Common myeloid progenitor, CD34-positive (primary cell): ENCODE measurements around the gene PCID2.
A peak's percentile ranks its signal among the peaks of the same experiment; 100 is the strongest.

ENCODE experiments used
- CTCF ChIA-PET: fragments of 350-600 bp; sonication (Branson Sonifier 250); formaldehyde crosslinking; loops from one replicate; lab custom pipeline; 2021; ENCODE audit warnings: antibody characterized with exemption; lab: Charles Lee
- POLR2A ChIA-PET: fragments of 350-600 bp; sonication (Branson Sonifier 250); formaldehyde crosslinking; loops from one replicate; lab custom pipeline; 2021; ENCODE audit warnings: antibody characterized with exemption; lab: Charles Lee
- DNase-seq, 3 donors: peaks; one replicate each; pipeline versions ENCODE4 v3.0.0 to v3.0.0-alpha.2; 2013
- H3K27ac ChIP-seq, 2 experiments: 1 replicate in 1 of 2; 2 replicates in 1 of 2; pipeline ENCODE4 v1.7.0; 2013; ENCODE audit warnings: inconsistent platforms in 2 of 2, low read length in 2 of 2, mild to moderate bottlenecking in 2 of 2, low read depth in 1 of 2, moderate library complexity in 1 of 2; ENCODE audit not compliant: severe bottlenecking in 2 of 2, insufficient read depth in 1 of 2, poor library complexity in 1 of 2
- H3K27me3 ChIP-seq, 5 experiments: replicated peaks in 2 of 5; 1 replicate in 3 of 5; 2 replicates in 2 of 5; pipeline versions ENCODE4 v1.6.1 to v1.7.0; 2013; ENCODE audit warnings: low read length in 4 of 5, mild to moderate bottlenecking in 2 of 5, moderate library complexity in 2 of 5, inconsistent platforms in 1 of 5; ENCODE audit not compliant: insufficient read depth in 5 of 5, control insufficient read depth in 4 of 5
- H3K36me3 ChIP-seq, 4 experiments: 1 replicate in 2 of 4; 2 replicates in 2 of 4; pipeline versions ENCODE4 v1.6.1 to v1.7.0; 2013; ENCODE audit warnings: low read length in 3 of 4, control low read depth in 1 of 4, mild to moderate bottlenecking in 1 of 4; ENCODE audit not compliant: control insufficient read depth in 4 of 4, insufficient read depth in 4 of 4
- H3K4me1 ChIP-seq, 4 experiments: 1 replicate in 3 of 4; 2 replicates in 1 of 4; pipeline versions ENCODE4 v1.6.1 to v1.7.1; 2013; ENCODE audit warnings: low read length in 3 of 4, mild to moderate bottlenecking in 3 of 4, control low read depth in 1 of 4, inconsistent platforms in 1 of 4, moderate library complexity in 1 of 4; ENCODE audit not compliant: control insufficient read depth in 4 of 4, insufficient read depth in 4 of 4; ENCODE audit errors: control extremely low read depth in 1 of 4
- H3K4me3 ChIP-seq, 7 experiments: 1 replicate in 4 of 7; 2 replicates in 3 of 7; pipeline versions ENCODE4 v1.5.1 to v1.7.0; 2013; ENCODE audit warnings: mild to moderate bottlenecking in 7 of 7, low read length in 6 of 7, moderate library complexity in 6 of 7, inconsistent platforms in 2 of 7, low read depth in 2 of 7, control low read depth in 1 of 7; ENCODE audit not compliant: insufficient read depth in 4 of 7, control insufficient read depth in 1 of 7; ENCODE audit errors: extremely low read depth in 1 of 7
- H3K9me3 ChIP-seq, 5 experiments: 1 replicate in 4 of 5; 2 replicates in 1 of 5; pipeline versions ENCODE4 v1.6.1 to v1.7.1; 2013; ENCODE audit warnings: low read length in 4 of 5, mild to moderate bottlenecking in 2 of 5, inconsistent platforms in 1 of 5, low read depth in 1 of 5, moderate library complexity in 1 of 5; ENCODE audit not compliant: control insufficient read depth in 4 of 5, insufficient read depth in 2 of 5; ENCODE audit errors: control extremely low read depth in 1 of 5
- WGBS: methylation state at CpG from one replicate; pipeline ENCODE4 v1.1.5; 2013; ENCODE audit not compliant: insufficient coverage; 5-methylcytosine and 5-hydroxymethylcytosine counted together

The PCID2 gene

GRCh38 chr13:113157206-113157928, 51.1 kb downstream of the PCID2 start:
- peaks cover 0 to 4% (median 2%) of the 10 kb centered on the region in 5 experiments for H3K9me3 ChIP-seq
- H3K4me1 ChIP-seq = peaks cover 3 to 29% (median 27%) of the 10 kb centered on the region in 4 experiments
- ChIA-PET CTCF (interaction anchor here (0.9 to 1.0 kb wide), 2 partner anchors 21 to 28 kb away, joined by 3 to 4 read pairs; no protein-coding TSS in a partner anchor), POLR2A (no interaction called here)
- H3K36me3 ChIP-seq = no peaks in the 10 kb centered on the region
- no peak for DNase-seq
- H3K4me3 ChIP-seq = no peak overlapping the region
- peaks cover 0 to 20% (median 0%) of the 10 kb centered on the region in 5 experiments for H3K27me3 ChIP-seq
- WGBS = 92% methylated on average over 11 of the region's 12 CpGs
- H3K27ac ChIP-seq = no peak overlapping the region

DNA sequence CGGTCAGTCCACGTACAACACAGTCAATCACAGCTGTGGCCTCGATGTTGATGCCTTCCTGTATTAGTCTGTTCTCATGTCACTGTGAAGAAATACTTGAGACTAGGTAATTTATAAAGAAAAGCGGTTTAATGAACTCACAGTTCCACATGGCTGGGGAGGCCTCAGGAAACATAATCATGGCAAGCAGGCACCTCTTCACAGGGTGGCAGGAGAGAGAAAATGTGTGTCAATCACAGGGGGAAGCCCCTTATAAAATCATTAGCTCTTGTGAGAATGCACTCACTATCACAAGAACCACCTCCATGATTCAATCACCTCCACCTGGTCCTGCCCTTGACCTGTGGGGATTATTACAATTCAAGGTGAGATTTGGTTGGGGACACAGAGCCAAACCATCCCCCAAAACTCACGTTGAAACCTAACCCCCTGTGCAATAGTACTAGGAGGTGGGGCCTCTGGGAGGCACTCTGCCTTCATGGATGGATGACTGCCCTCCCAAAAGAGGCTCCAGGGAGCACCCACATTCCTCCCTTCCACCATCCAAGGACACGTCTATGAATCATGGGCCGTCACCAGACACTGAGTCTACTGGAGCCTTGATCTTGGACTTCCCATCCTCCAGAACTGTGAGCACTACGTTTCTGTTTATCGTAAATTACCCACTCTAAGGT, 52.4 kb downstream of the PCID2 start:
- ChIA-PET CTCF (interaction anchor here (0.9 to 1.3 kb wide), 2 partner anchors 13 to 22 kb away, joined by 3 read pairs; no protein-coding TSS in a partner anchor), POLR2A (no interaction called here)
- Histone ChIP-seq H3K9me3 (peaks cover 0 to 4% (median 2%) of the 10 kb centered on the region in 5 experiments), H3K36me3 (no peaks in the 10 kb centered on the region), H3K27me3 (peaks cover 0 to 25% (median 0%) of the 10 kb centered on the region in 5 experiments), H3K4me3 (no peak overlapping the region), H3K4me1 (peaks cover 3 to 32% (median 29%) of the 10 kb centered on the region in 4 experiments), H3K27ac (no peak overlapping the region)
- no peak for DNase-seq
- WGBS = 98% methylated on average over 6 of the region's 9 CpGs

GRCh38 chr13:113155201-113155600, 53.3 kb downstream of the PCID2 start:
- no peaks in the 10 kb centered on the region for H3K36me3 ChIP-seq
- ChIA-PET CTCF (interaction anchor here (1.3 to 1.4 kb wide), 2 partner anchors 14 to 212 kb away, joined by 3 to 4 read pairs; no protein-coding TSS in a partner anchor), POLR2A (no interaction called here)
- peaks cover 3 to 32% (median 29%) of the 10 kb centered on the region in 4 experiments for H3K4me1 ChIP-seq
- peak in 2 of 3 donors; percentile 35 to 37 for DNase-seq
- peaks cover 0 to 26% (median 0%) of the 10 kb centered on the region in 5 experiments for H3K27me3 ChIP-seq
- H3K9me3 ChIP-seq = peaks cover 0 to 4% (median 2%) of the 10 kb centered on the region in 5 experiments
- 100% methylated on average over 2 of the region's 3 CpGs for WGBS
- H3K4me3 ChIP-seq = no peak overlapping the region
- no peak overlapping the region for H3K27ac ChIP-seq

DNA sequence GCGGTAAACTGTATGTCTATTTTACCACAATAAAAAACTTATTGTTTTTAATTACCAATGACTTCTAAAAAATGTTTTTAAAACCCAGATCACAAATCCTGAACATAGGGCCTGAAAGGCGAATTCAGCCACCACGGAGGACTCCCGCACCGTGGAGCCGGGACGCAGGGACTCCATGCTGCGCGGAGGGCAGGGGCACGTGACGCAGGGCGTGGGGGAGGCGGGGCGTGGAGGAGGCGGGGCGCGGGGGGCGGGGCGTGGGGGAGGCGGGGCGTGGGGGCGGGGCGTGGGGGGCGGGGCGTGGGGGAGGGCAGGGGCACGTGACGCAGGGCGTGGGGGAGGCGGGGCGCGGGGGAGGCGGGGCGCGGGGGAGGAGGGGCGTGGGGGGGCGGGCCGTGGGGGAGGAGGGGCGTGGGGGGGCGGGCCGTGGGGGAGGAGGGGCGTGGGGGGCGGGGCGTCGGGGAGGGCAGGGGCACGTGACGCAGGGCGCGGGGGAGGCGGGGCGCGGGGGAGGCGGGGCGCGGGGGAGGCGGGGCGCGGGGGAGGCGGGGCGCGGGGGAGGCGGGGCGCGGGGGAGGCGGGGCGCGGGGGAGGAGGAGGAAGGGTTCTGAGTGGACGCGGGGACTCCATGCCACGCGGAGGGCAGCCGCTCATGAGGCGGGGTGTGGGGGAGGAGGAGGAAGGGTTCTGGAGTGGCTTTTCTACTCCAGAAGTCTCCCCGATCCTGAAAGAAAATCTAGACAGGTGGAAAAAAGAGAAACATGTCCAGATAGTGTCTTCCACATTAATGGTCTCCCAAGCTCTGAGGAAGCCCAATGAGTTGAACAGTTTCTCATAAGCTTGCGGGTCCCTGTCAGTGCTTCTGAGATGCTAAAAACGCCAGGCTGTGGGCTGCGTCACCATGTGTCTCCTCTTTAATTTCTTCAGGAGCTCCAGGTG, 54.4 kb downstream of the PCID2 start:
- Histone ChIP-seq H3K4me1 (peaks cover 3 to 32% (median 29%) of the 10 kb centered on the region in 4 experiments), H3K27ac (no peak overlapping the region), H3K9me3 (peaks cover 0 to 4% (median 2%) of the 10 kb centered on the region in 5 experiments), H3K36me3 (no peaks in the 10 kb centered on the region), H3K27me3 (peaks cover 0 to 27% (median 0%) of the 10 kb centered on the region in 5 experiments), H3K4me3 (peak overlapping the region; percentile 27 to 75 (median 64))
- POLR2A ChIA-PET = no interaction called here
- peak; percentile 63 to 76 (median 73) for DNase-seq
- 15% methylated on average over 10 of the region's 76 CpGs for WGBS
- CTCF ChIA-PET = interaction anchor here (1.4 kb wide), 1 partner anchor 211 kb away, joined by 4 read pairs; no protein-coding TSS in a partner anchor

- POLR2A ChIA-PET = no interaction called here
- peak overlapping the region; percentile 27 to 75 (median 64) for H3K4me3 ChIP-seq
- peaks cover 0 to 27% (median 0%) of the 10 kb centered on the region in 5 experiments for H3K27me3 ChIP-seq
- DNase-seq = peak in 1 of 3 donors; percentile 23
- CTCF ChIA-PET = no interaction called here
- no peaks in the 10 kb centered on the region for H3K36me3 ChIP-seq
- H3K4me1 ChIP-seq = peaks cover 3 to 32% (median 29%) of the 10 kb centered on the region in 4 experiments
- no peak overlapping the region for H3K27ac ChIP-seq
- 11% methylated on average over 58 of the region's 60 CpGs for WGBS
- peaks cover 0 to 4% (median 2%) of the 10 kb centered on the region in 5 experiments for H3K9me3 ChIP-seq
Observed at GRCh38 chr13:113152984-113153809, 55.3 kb downstream of the PCID2 start.

DNA sequence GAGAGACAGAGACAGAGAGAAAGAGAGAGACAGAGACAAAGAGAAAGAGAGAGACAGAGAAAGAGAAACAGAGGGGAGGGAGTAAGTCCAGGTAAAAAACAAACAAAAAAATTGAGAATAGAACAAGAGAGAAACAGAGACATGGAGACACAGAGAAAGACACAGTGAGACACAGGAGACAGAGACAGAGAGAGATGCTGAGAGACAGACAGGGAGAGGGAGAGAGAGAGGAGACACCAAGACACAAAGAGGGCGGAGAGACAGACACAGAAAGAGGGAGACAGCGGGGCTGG, 55.8 kb downstream of the PCID2 start:
- Histone ChIP-seq H3K27me3 (peaks cover 0 to 27% (median 0%) of the 10 kb centered on the region in 5 experiments), H3K4me1 (peaks cover 3 to 32% (median 29%) of the 10 kb centered on the region in 4 experiments), H3K36me3 (no peaks in the 10 kb centered on the region), H3K27ac (no peak overlapping the region), H3K4me3 (peak overlapping the region in 5 of 7 experiments; percentile 46 to 75 (median 64)), H3K9me3 (peaks cover 0 to 4% (median 2%) of the 10 kb centered on the region in 5 experiments)
- ChIA-PET POLR2A (no interaction called here), CTCF (no interaction called here)
- WGBS = 60% methylated on average over 2 of the region's 2 CpGs
- no peak for DNase-seq
